ENCODE results near the gene UTP4. TPM values are rescaled to one million over a fixed set of nuclear protein-coding genes. Genes with fewer than 3 reads are reported as not detected.
"Not testable (repeated sequence)": the region's sequence is repeated elsewhere in the genome, so short reads cannot be mapped to it uniquely, and the experiment has no call there.

UTP4 gene
- total RNA-seq, 1 donor from 2014 or later, result 31.5 TPM

DNA sequence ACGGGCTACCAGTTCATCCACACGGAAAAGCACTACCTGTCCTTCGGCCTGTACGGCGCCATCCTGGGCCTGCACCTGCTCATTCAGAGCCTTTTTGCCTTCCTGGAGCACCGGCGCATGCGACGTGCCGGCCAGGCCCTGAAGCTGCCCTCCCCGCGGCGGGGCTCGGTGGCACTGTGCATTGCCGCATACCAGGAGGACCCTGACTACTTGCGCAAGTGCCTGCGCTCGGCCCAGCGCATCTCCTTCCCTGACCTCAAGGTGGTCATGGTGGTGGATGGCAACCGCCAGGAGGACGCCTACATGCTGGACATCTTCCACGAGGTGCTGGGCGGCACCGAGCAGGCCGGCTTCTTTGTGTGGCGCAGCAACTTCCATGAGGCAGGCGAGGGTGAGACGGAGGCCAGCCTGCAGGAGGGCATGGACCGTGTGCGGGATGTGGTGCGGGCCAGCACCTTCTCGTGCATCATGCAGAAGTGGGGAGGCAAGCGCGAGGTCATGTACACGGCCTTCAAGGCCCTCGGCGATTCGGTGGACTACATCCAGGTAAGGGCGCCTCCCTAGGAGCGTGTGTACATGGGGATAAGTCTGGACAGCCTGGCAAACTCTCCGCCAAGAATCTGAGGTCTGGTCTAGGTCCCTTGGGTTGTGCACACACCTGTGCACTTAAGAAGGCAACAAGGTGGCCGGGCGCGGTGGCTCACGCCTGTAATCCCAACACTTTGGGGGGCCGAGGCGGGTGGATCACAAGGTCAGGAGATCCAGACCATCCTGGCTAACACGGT is 22.8 kb upstream of the UTP4 start:
- DNase-seq (ENCODE audit: extremely low read depth, low read depth, low spot score), result no peak

- no peak for DNase-seq (ENCODE audit: extremely low read depth, low read depth, low spot score)
Observed at GRCh38 chr16:69110406-69110805, 22.0 kb upstream of the UTP4 start.

- DNase-seq (ENCODE audit: extremely low read depth, low read depth, low spot score), result no peak
Observed at GRCh38 chr16:69111216-69111875, 21.1 kb upstream of the UTP4 start.

GRCh38 chr16:69111876-69112230 is 20.6 kb upstream of the UTP4 start:
- DNase-seq (ENCODE audit: extremely low read depth, low read depth, low spot score), result no peak

GRCh38 chr16:69112285-69113129 is 19.9 kb upstream of the UTP4 start:
- no peak for DNase-seq (ENCODE audit: extremely low read depth, low read depth, low spot score)

GRCh38 chr16:69113216-69113615 is 19.2 kb upstream of the UTP4 start:
- no peak for DNase-seq (ENCODE audit: extremely low read depth, low read depth, low spot score)

GRCh38 chr16:69114346-69114975 is 18.0 kb upstream of the UTP4 start:
- no peak for DNase-seq (ENCODE audit: extremely low read depth, low read depth, low spot score)

- DNase-seq (ENCODE audit: extremely low read depth, low read depth, low spot score), result no peak
Observed at GRCh38 chr16:69114976-69115355, 17.5 kb upstream of the UTP4 start.

DNA sequence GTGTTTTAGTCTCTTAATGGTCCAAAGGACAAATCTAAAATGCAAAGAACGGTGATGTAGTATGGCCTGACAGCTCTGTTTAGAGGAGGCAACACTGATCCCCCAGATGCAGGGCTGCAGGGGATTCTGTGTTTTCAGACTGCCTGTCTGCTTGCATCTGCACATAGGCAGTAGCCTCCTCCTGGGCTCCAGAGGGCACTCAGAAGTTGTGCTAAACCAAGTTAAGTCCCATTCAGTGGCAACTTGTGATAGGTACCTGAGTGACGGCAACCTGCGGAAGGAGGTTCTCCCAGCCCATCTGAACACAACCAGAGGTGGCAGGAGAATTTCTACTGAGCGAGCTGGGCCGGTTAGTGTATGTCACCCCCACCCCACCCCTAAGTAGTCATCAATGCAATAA is 17.1 kb upstream of the UTP4 start:
- no peak for DNase-seq (ENCODE audit: extremely low read depth, low read depth, low spot score)

GRCh38 chr16:69115837-69116236 is 16.6 kb upstream of the UTP4 start:
- no peak for DNase-seq (ENCODE audit: extremely low read depth, low read depth, low spot score)

DNA sequence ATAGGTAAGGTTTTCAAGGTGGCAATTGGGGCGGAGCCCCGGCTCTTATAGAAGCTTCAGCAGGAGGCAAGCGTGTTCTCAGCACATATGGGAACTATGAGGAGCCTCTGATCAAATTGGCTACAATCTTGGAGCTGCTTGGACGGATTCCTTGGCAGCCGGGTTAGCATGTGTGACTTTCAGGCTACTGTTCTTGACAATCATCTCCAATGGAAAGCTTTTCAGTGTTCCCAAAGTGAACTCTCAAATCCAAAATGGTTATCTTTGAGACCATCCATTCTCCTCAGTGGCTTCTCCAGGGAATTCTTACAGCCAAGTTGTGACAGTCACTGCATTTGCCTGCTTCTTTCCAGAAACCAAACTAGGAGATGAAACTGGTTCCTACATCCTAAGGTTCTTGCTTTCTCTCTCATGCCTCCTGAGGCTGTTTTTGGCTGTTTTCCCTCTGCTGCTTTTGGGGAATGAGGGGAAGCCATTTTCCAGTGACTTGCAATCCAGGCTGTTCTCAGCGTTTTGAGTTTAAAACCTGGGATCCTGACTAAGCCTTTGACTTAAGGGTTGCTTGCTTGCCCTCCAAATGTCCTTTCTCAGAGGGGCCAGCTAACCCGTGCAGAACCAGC is 16.1 kb upstream of the UTP4 start:
- no peak for DNase-seq (ENCODE audit: extremely low read depth, low read depth, low spot score)

DNA sequence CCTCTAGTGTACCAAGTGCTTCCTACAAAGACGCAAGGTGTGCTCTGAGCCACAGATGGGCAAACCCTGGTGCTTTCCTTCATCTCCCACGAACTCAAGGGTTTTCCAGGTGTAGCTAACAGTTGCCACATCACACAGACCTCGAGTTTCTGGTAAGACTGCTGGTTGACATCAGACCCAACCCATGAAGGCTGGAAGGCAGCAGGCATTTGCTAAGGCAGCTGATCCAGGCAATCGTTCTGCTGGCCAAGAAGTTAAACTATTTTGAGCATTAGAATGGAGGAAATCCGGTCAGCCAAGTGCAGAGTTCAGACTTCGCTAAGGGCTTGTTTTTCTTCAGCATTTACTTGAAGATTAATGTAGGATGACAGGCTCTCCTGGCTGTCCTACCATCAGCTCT is 15.5 kb upstream of the UTP4 start:
- no peak for DNase-seq (ENCODE audit: extremely low read depth, low read depth, low spot score)

DNA sequence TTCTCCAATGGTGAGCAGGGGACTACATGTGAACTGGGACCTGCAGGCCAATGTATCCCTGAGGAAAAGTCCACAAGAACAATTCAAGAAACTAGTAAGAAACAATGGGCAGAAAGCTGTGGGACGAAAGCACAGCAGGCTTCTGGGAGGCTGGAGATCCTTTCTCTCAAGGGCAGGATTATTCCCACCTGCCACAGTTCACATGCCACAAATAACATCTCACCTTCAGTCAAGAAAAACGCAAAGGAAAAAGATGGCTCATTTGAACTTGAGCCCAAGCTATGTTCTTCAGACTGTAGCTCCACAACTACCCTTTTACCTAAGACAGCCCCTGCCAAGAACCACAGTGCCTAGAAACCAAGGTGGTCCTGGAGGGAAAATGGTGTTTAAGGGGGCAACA is 14.0 kb upstream of the UTP4 start:
- no peak for DNase-seq (ENCODE audit: extremely low read depth, low read depth, low spot score)

GRCh38 chr16:69118994-69119393 is 13.5 kb upstream of the UTP4 start:
- DNase-seq (ENCODE audit: extremely low read depth, low read depth, low spot score), result no peak

DNA sequence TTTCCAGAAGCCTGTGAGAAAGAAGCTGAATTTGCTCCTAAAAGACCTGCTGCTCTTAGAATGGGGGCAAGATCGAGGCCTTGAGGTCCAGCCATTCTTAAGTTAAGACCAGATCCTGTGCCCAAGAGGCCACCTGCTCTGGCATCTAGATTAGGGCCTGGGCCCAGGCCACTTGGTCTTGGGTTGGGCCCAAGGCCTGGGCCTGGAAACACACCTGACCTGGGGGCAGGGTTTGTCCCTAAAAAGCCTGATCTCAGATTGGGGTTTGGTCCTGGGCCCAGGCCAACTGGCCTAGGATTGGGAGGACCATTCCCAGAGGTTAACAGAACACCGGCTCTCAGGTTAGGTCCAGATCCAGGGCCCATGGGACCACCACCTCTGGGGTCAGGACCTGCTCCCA is 12.9 kb upstream of the UTP4 start:
- DNase-seq (ENCODE audit: extremely low read depth, low read depth, low spot score), result no peak

- DNase-seq (ENCODE audit: extremely low read depth, low read depth, low spot score), result no peak
Observed at GRCh38 chr16:69120096-69120664, 12.3 kb upstream of the UTP4 start.

DNA sequence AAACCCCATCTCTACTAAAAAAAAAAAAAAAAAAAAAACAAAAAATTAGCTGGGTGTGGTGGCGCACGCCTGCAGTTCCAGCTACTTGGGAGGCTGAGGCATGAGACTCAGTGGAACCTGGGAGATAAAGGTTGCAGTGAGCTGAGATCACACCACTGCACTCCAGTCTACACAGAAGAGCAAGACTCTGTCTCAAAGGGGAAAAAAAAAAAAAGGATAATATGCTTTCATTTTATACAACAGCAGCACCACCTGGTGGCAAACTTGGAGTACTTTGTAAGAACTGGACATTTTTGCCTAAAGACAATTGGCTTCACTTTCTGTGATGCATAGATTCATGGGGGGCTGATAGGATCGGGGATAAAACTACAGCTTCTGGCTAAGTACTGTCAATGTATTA is 8.5 kb upstream of the UTP4 start:
- peak; percentile 64 for DNase-seq (ENCODE audit: extremely low read depth, low read depth, low spot score)

DNA sequence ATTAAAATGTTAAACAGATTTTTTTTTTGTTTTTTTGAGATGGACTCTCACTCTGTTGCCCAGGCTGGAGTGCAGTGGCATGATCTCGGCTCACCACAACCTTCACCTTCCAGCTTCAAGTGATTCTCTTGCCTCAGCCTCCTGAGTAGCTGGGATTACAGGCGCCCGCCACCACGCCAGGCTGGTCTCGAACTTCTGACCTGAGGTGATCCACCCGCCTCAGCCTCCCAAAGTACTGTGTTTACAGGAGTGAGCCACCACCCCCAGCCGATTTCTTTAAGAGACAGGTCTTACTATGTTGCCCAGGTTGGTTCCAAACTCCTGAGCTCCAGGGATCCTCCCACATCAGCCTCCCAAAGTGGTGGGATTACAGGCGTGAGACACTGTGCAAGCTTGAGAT is 8.0 kb upstream of the UTP4 start:
- DNase-seq (ENCODE audit: extremely low read depth, low read depth, low spot score), result not testable (repeated sequence)

- DNase-seq (ENCODE audit: extremely low read depth, low read depth, low spot score), result not testable (repeated sequence)
Observed at GRCh38 chr16:69124961-69125360, 7.5 kb upstream of the UTP4 start.

DNA sequence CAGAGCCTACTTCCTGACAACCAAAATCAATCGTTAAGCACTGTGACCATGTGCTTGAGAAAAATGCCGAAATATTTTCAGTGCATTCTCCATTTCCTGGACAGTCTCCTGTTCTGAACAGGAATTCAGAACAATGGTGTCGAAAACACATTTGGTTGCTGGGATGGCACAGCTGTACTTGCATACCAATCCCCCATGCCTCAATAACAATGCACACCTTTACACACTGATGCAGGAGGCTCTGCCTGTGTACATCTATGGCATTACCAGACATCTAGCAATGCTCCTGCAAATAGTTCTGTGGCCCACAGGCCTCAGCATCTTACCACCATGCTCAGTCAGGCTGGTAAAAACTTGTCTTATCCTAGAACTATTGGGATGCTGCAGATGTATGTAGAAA is 6.2 kb upstream of the UTP4 start:
- DNase-seq (ENCODE audit: extremely low read depth, low read depth, low spot score), result no peak
